ENCODE data around the gene AEBP1.

The AEBP1 gene

GRCh38 chr7:44103923-44104859, at the start of gene AEBP1:
AEBP1 (plus strand) TSS chr7:44104345; CDS start chr7:44104666, 321 bp downstream.
- no peak for DNase-seq

- no peak for DNase-seq
Measured at GRCh38 chr7:44056681-44057080, 47.5 kb upstream of the AEBP1 start.

- no peak for DNase-seq
Measured at GRCh38 chr7:44057181-44057848, 46.8 kb upstream of the AEBP1 start.

GRCh38 chr7:44057849-44058758, 46.0 kb upstream of the AEBP1 start:
- DNase-seq = no peak

GRCh38 chr7:44058759-44059218, 45.4 kb upstream of the AEBP1 start:
- DNase-seq = no peak

GRCh38 chr7:44059219-44060090, 44.7 kb upstream of the AEBP1 start:
- DNase-seq = no peak

- no peak for DNase-seq
Measured at GRCh38 chr7:44060091-44060947, 43.8 kb upstream of the AEBP1 start.

GRCh38 chr7:44060948-44061644, 43.0 kb upstream of the AEBP1 start:
- DNase-seq = no peak

GRCh38 chr7:44061645-44062179, 42.4 kb upstream of the AEBP1 start:
- DNase-seq = no peak

- no peak for DNase-seq
Measured at GRCh38 chr7:44062180-44062902, 41.8 kb upstream of the AEBP1 start.

- no peak for DNase-seq
Measured at GRCh38 chr7:44062903-44063295, 41.2 kb upstream of the AEBP1 start.

- DNase-seq = no peak
Measured at GRCh38 chr7:44063547-44063893, 40.6 kb upstream of the AEBP1 start.

- DNase-seq = no peak
Measured at GRCh38 chr7:44063894-44064651, 40.1 kb upstream of the AEBP1 start.

GRCh38 chr7:44064791-44065430, 39.2 kb upstream of the AEBP1 start:
- DNase-seq = no peak

GRCh38 chr7:44065431-44066110, 38.6 kb upstream of the AEBP1 start, which contains the start of gene PGAM2:
PGAM2 (minus strand) TSS chr7:44065567; CDS start chr7:44065529, 38 bp downstream.
- no peak for DNase-seq

- no peak for DNase-seq
Measured at GRCh38 chr7:44066111-44066460, 38.1 kb upstream of the AEBP1 start.

GRCh38 chr7:44066494-44067063, 37.6 kb upstream of the AEBP1 start:
- no peak for DNase-seq
